Type B pancreatic cell (in vitro differentiated cells): Measurements from ENCODE around the gene FBXL15. TPM values are rescaled to one million over a fixed set of nuclear protein-coding genes. Genes with fewer than 3 reads are reported as not detected.

Experiments
- DNase-seq: peaks from one replicate; pipeline ENCODE4 v3.0.0; 2021; ENCODE audit warnings: mixed read lengths; ENCODE audit not compliant: unreplicated experiment; ENCODE audit errors: extremely low spot score
- H3K27ac Mint-ChIP-seq: 2 replicates; pipeline ENCODE4 v1.8.0; 2021; ENCODE audit warnings: mild to moderate bottlenecking, mixed read lengths
- H3K27me3 Mint-ChIP-seq: 2 replicates; pipeline ENCODE4 v1.8.0; 2021; ENCODE audit warnings: mixed read lengths
- H3K36me3 Mint-ChIP-seq: 2 replicates; pipeline ENCODE4 v1.8.0; 2021; ENCODE audit warnings: mixed read lengths
- H3K4me1 Mint-ChIP-seq: one replicate; pipeline ENCODE4 v1.8.0; 2021; ENCODE audit warnings: mixed read lengths; ENCODE audit not compliant: unreplicated experiment
- H3K4me3 Mint-ChIP-seq: 2 replicates; pipeline ENCODE4 v1.8.0; 2021; ENCODE audit warnings: mild to moderate bottlenecking, mixed read lengths
- H3K9me3 Mint-ChIP-seq: 2 replicates; pipeline ENCODE4 v1.8.0; 2021; ENCODE audit warnings: mixed read lengths
- CTCF ChIP-seq: fragments of 200-600 bp; sonication (generic); conservative IDR thresholded peaks from 2 replicates; pipeline ENCODE4 v1.5.0; 2021; ENCODE audit warnings: antibody characterized with exemption, mild to moderate bottlenecking
- total RNA-seq: library from RNA; stranded (reverse); gene quantifications from 2 replicates; pipeline ENCODE4 v1.2.1, GENCODE V29; 2021; ENCODE audit warnings: low replicate concordance

FBXL15 gene
- total RNA-seq, 1 donor from 2014 or later, result 14.8 TPM

- Mint-ChIP-seq H3K4me3 (peak overlapping the region; percentile 37), H3K9me3 (no peaks in the 10 kb centered on the region), H3K27me3 (peaks cover 15% of the 10 kb centered on the region), H3K27ac (no peak overlapping the region), H3K36me3 (no peaks in the 10 kb centered on the region), H3K4me1 (peaks cover 28% of the 10 kb centered on the region)
- DNase-seq, result no peak
- TF ChIP-seq CTCF, result no peak
Observed at GRCh38 chr10:102435529-102436233, 15.0 kb downstream of the FBXL15 start.

GRCh38 chr10:102436312-102436711 is 15.7 kb downstream of the FBXL15 start:
- H3K27me3 Mint-ChIP-seq, result peaks cover 15% of the 10 kb centered on the region
- no peak for DNase-seq
- no peak overlapping the region for H3K4me3 Mint-ChIP-seq
- peaks cover 28% of the 10 kb centered on the region for H3K4me1 Mint-ChIP-seq
- H3K36me3 Mint-ChIP-seq, result no peaks in the 10 kb centered on the region
- TF ChIP-seq CTCF, result no peak
- H3K9me3 Mint-ChIP-seq, result no peaks in the 10 kb centered on the region
- H3K27ac Mint-ChIP-seq, result no peak overlapping the region

GRCh38 chr10:102437515-102437914 is 16.9 kb downstream of the FBXL15 start:
- Mint-ChIP-seq H3K4me3 (no peak overlapping the region), H3K36me3 (no peaks in the 10 kb centered on the region), H3K27me3 (peaks cover 17% of the 10 kb centered on the region)

GRCh38 chr10:102438374-102438773 is 17.7 kb downstream of the FBXL15 start:
- Mint-ChIP-seq H3K9me3 (no peaks in the 10 kb centered on the region), H3K27me3 (peaks cover 17% of the 10 kb centered on the region), H3K4me1 (peaks cover 23% of the 10 kb centered on the region), H3K4me3 (no peak overlapping the region), H3K36me3 (no peaks in the 10 kb centered on the region), H3K27ac (no peak overlapping the region)
- no peak for TF ChIP-seq CTCF
- no peak for DNase-seq

More at GRCh38 chr10:102437515-102437914, 16.9 kb downstream of the FBXL15 start:
- DNase-seq, result no peak
- Mint-ChIP-seq H3K9me3 (no peaks in the 10 kb centered on the region), H3K4me1 (peaks cover 23% of the 10 kb centered on the region), H3K27ac (no peak overlapping the region)
- no peak for TF ChIP-seq CTCF

GRCh38 chr10:102444851-102445250 is 24.2 kb downstream of the FBXL15 start:
- DNase-seq, result no peak
- no peak overlapping the region for H3K27ac Mint-ChIP-seq
- no peaks in the 10 kb centered on the region for H3K36me3 Mint-ChIP-seq
- no peaks in the 10 kb centered on the region for H3K9me3 Mint-ChIP-seq
- peaks cover 3% of the 10 kb centered on the region for H3K27me3 Mint-ChIP-seq
- no peak for TF ChIP-seq CTCF
- H3K4me1 Mint-ChIP-seq, result peaks cover 8% of the 10 kb centered on the region
- no peak overlapping the region for H3K4me3 Mint-ChIP-seq
